ENCODE measurements around the gene AFF4. TPM values are rescaled to one million over a fixed set of nuclear protein-coding genes. Genes with fewer than 3 reads are reported as not detected.

AFF4 gene
- polyA plus RNA-seq, 2 of the 4 experiments (the other 2 are of a cell fraction): 22.1 to 43.5 TPM

DNA sequence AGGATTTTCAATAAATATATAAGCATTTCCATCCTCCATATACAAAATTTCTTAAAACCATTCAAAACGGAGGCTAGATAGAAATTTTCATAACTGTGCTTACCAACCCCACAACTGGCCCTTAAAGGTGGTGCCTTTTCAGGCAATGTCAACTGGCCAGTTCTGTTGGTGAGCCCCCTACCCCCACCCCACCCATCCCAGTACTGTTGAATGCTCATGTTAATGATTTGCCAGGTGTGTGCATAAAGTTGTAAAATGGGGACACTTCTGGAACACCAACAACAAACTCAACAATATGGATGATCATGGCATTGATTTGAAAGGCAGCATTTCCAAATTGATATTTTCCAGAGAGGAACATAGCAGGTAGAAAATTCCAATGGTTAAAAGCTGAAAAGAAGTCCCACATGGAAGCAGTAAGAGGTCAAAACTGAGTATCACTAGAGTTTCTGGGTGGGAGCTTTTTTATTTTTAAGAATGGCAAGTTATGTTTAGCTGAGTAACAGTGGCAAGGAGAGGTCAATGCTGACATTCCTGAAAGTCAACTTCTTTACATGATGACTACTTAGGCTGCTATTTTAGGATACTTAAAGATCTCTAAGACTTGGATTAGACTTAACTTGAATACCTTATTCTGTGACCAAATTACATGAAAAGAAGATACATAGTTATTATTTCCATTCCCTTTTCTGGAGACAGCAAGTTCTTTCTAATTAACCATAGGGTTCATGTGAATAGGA lies 87.2 kb downstream of the AFF4 start:
- no peaks in the 10 kb centered on the region for H3K9me3 ChIP-seq
- no peak for DNase-seq (ENCODE audit: low read depth in 1 of 2, low spot score in 1 of 2)
- no peak overlapping the region for H3K4me3 ChIP-seq
- 53% methylated on average over 1 of the region's 1 CpG for WGBS (ENCODE audit: missing lambda C conversion rate)
- TF ChIP-seq, protein P1, sequence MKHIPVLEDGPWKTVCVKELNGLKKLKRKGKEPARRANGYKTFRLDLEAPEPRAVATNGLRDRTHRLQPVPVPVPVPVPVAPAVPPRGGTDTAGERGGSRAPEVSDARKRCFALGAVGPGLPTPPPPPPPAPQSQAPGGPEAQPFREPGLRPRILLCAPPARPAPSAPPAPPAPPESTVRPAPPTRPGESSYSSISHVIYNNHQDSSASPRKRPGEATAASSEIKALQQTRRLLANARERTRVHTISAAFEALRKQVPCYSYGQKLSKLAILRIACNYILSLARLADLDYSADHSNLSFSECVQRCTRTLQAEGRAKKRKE (CRISPR knock-in tag; IDR thresholded peaks at IDR 0.05; ENCODE audit: low read depth): no peak
- TF ChIP-seq EHF (CRISPR knock-in tag; IDR thresholded peaks at IDR 0.05) (no peak), RAD21 (conservative IDR thresholded peaks at IDR 0.05 in 1 of 2, IDR thresholded peaks at IDR 0.05 in 1 of 2) (no peak)
- ATAC-seq: no peak
- CTCF ChIA-PET: interaction anchor here (1.1 to 2.0 kb wide), 2 partner anchors 8 to 46 kb away, joined by 3 to 12 read pairs; partner anchors contain the start of gene SHROOM1
- no peak overlapping the region for H3K4me2 ChIP-seq
- FAIRE-seq: no peak
- no peak overlapping the region for H3K27ac ChIP-seq
- POLR2A ChIA-PET: no interaction called here
- H3K4me1 ChIP-seq: peaks cover 7% of the 10 kb centered on the region; the same call in 1 of the 3 replicates

DNA sequence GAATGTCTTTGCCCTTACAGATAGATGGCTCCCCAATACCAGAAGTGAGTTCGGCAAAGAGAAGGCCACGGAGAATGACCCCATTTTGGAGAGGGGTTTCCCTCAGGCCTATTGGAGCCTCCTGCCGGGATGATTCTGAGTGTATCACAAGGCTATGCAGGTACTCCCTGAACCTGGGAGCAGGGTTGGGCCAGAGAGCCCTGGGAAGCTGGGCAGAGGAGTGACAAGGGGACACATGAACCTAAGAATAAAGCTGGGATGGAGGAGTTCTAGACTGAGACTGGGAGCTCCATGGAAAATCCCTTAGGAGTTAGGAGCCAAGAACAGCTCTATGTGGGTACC lies 89.5 kb downstream of the AFF4 start:
- FAIRE-seq: no peak
- DNase-seq (ENCODE audit: low read depth in 1 of 2, low spot score in 1 of 2): no peak
- H3K9me3 ChIP-seq: no peaks in the 10 kb centered on the region
- TF ChIP-seq, protein P2, sequence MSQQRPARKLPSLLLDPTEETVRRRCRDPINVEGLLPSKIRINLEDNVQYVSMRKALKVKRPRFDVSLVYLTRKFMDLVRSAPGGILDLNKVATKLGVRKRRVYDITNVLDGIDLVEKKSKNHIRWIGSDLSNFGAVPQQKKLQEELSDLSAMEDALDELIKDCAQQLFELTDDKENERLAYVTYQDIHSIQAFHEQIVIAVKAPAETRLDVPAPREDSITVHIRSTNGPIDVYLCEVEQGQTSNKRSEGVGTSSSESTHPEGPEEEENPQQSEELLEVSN (IDR thresholded peaks at IDR 0.05; ENCODE audit: borderline replicate concordance, low read depth): no peak
- TF ChIP-seq RAD21 (conservative IDR thresholded peaks at IDR 0.05 in 1 of 2, IDR thresholded peaks at IDR 0.05 in 1 of 2) (no peak), ZFP36 (IDR thresholded peaks at IDR 0.05; ENCODE audit: borderline replicate concordance, partially characterized antibody) (no peak), CBX2 (IDR thresholded peaks at IDR 0.05; ENCODE audit: borderline replicate concordance, low read depth) (no peak), KDM5A (IDR thresholded peaks at IDR 0.05) (no peak), JUNB (IDR thresholded peaks at IDR 0.05) (no peak), CHD4 (IDR thresholded peaks at IDR 0.05; ENCODE audit: borderline replicate concordance) (no peak), POLR2A (IDR thresholded peaks at IDR 0.05; ENCODE audit: low read length) (no peak), BHLHE40 (IDR thresholded peaks at IDR 0.05; ENCODE audit: low read depth, low read length) (no peak), EP300 (IDR thresholded peaks at IDR 0.05) (no peak), GATA3 (IDR thresholded peaks at IDR 0.05; ENCODE audit: borderline replicate concordance) (no peak), MAFK (IDR thresholded peaks at IDR 0.05; ENCODE audit: partially characterized antibody) (no peak), PHF8 (IDR thresholded peaks at IDR 0.05; ENCODE audit: borderline replicate concordance, low read depth) (no peak), TFCP2L1 (CRISPR knock-in tag; IDR thresholded peaks at IDR 0.05) (no peak), KDM1A (IDR thresholded peaks at IDR 0.05; ENCODE audit: low read depth) (no peak), ZC3H11A (IDR thresholded peaks at IDR 0.05) (no peak), FOSB (CRISPR knock-in tag; IDR thresholded peaks at IDR 0.05) (no peak)
- TF ChIP-seq, protein P3, sequence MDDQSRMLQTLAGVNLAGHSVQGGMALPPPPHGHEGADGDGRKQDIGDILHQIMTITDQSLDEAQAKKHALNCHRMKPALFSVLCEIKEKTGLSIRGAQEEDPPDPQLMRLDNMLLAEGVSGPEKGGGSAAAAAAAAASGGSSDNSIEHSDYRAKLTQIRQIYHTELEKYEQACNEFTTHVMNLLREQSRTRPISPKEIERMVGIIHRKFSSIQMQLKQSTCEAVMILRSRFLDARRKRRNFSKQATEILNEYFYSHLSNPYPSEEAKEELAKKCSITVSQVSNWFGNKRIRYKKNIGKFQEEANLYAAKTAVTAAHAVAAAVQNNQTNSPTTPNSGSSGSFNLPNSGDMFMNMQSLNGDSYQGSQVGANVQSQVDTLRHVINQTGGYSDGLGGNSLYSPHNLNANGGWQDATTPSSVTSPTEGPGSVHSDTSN (IDR thresholded peaks at IDR 0.05): no peak
- TF ChIP-seq, protein P4, sequence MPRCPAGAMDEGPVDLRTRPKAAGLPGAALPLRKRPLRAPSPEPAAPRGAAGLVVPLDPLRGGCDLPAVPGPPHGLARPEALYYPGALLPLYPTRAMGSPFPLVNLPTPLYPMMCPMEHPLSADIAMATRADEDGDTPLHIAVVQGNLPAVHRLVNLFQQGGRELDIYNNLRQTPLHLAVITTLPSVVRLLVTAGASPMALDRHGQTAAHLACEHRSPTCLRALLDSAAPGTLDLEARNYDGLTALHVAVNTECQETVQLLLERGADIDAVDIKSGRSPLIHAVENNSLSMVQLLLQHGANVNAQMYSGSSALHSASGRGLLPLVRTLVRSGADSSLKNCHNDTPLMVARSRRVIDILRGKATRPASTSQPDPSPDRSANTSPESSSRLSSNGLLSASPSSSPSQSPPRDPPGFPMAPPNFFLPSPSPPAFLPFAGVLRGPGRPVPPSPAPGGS (IDR thresholded peaks at IDR 0.05): no peak
- TF ChIP-seq, protein P5, sequence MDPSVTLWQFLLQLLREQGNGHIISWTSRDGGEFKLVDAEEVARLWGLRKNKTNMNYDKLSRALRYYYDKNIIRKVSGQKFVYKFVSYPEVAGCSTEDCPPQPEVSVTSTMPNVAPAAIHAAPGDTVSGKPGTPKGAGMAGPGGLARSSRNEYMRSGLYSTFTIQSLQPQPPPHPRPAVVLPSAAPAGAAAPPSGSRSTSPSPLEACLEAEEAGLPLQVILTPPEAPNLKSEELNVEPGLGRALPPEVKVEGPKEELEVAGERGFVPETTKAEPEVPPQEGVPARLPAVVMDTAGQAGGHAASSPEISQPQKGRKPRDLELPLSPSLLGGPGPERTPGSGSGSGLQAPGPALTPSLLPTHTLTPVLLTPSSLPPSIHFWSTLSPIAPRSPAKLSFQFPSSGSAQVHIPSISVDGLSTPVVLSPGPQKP (IDR thresholded peaks at IDR 0.05; ENCODE audit: low read depth, low read length): no peak
- H3K27ac ChIP-seq: no peak overlapping the region
- 96% methylated on average over 3 of the region's 3 CpGs for WGBS (ENCODE audit: missing lambda C conversion rate)
- ATAC-seq: no peak
- H3K4me3 ChIP-seq: no peak overlapping the region
- ChIA-PET POLR2A (no interaction called here), CTCF (interaction anchor here (0.7 to 5.7 kb wide), 3 partner anchors 9 to 204 kb away, joined by 3 to 24 read pairs (median 23); partner anchors contain the start of gene SHROOM1)
- H3K4me2 ChIP-seq: no peak overlapping the region
- peaks cover 7% of the 10 kb centered on the region; the same call in 1 of the 3 replicates for H3K4me1 ChIP-seq

Measured in A549 (cell line).